Neural cell (in vitro differentiated cells): ENCODE results near the gene ERVV-1. TPM values are rescaled to one million over a fixed set of nuclear protein-coding genes. Genes with fewer than 3 reads are reported as not detected.

Experiments used
- H2AFZ ChIP-seq: fragments of 200-600, 300-800 bp; sonication (generic), shearing (Covaris generic); 2 replicates; pipeline ENCODE4 v1.6.0; 2014; ENCODE audit warnings: low read depth, mild to moderate bottlenecking, antibody characterized with exemption, low read length, moderate library complexity
- H3F3A ChIP-seq: fragments of 200-600 bp; shearing (Covaris generic); 2 replicates; pipeline ENCODE4 v1.6.1; 2016; ENCODE audit warnings: mild to moderate bottlenecking, moderate library complexity, mixed read lengths, antibody characterized with exemption, low read length; ENCODE audit not compliant: insufficient read depth, poor library complexity, severe bottlenecking
- H3K27ac ChIP-seq: fragments of 200-600, 300-800 bp; sonication (generic), shearing (Covaris generic); 2 replicates; pipeline ENCODE4 v1.5.1; 2014; ENCODE audit warnings: mild to moderate bottlenecking, low read length, moderate library complexity
- H3K27me3 ChIP-seq: fragments of 300-800, 200-600 bp; sonication (generic), shearing (Covaris generic); 2 replicates; pipeline ENCODE4 v1.6.0; 2014; ENCODE audit warnings: mild to moderate bottlenecking, low read depth, low read length, moderate library complexity; ENCODE audit not compliant: insufficient read depth
- H3K36me3 ChIP-seq: fragments of 300-800, 200-600 bp; sonication (generic), shearing (Covaris generic); 2 replicates; pipeline ENCODE4 v1.5.1; 2014; ENCODE audit warnings: mild to moderate bottlenecking, antibody characterized with exemption, low read length, moderate library complexity; ENCODE audit not compliant: insufficient read depth
- H3K4me2 ChIP-seq: fragments of 300-800, 200-600 bp; sonication (generic), shearing (Covaris generic); 2 replicates; pipeline ENCODE4 v1.6.0; 2014; ENCODE audit warnings: mild to moderate bottlenecking, low read length
- H3K4me3 ChIP-seq: fragments of 300-800, 200-600 bp; sonication (generic), shearing (Covaris generic); 2 replicates; pipeline ENCODE4 v1.5.1; 2014; ENCODE audit warnings: mild to moderate bottlenecking, low read length, moderate library complexity
- H3K79me2 ChIP-seq: fragments of 200-600 bp; shearing (Covaris generic); replicated peaks from 2 replicates; pipeline ENCODE4 v1.6.0; 2014; ENCODE audit warnings: mild to moderate bottlenecking, low read length, moderate library complexity; ENCODE audit not compliant: insufficient read depth
- H3K9ac ChIP-seq: fragments of 300-800, 200-600 bp; sonication (generic), shearing (Covaris generic); 2 replicates; pipeline ENCODE4 v1.6.1; 2016; ENCODE audit warnings: mild to moderate bottlenecking, low read length, mixed read lengths
- H3K9me2 ChIP-seq: fragments of 200-600 bp; shearing (Covaris generic); 2 replicates; pipeline ENCODE4 v1.6.1; 2016; ENCODE audit warnings: mild to moderate bottlenecking, low read length, mixed read lengths; ENCODE audit not compliant: insufficient read depth
- H3K9me3 ChIP-seq: fragments of 200-600, 300-800 bp; sonication (generic), shearing (Covaris generic); 2 replicates; pipeline ENCODE4 v1.6.1; 2016; ENCODE audit warnings: mild to moderate bottlenecking, mixed run types, low read length, moderate library complexity, mixed read lengths
- H4K20me1 ChIP-seq: fragments of 200-600 bp; shearing (Covaris generic); 2 replicates; pipeline ENCODE4 v1.6.1; 2016; ENCODE audit warnings: mild to moderate bottlenecking, mixed run types; ENCODE audit not compliant: insufficient read depth
- EP300 ChIP-seq: fragments of 450-650 bp; conservative IDR thresholded peaks from 2 replicates; pipeline ENCODE4 v1.6.1; 2014; ENCODE audit warnings: antibody characterized with exemption, mild to moderate bottlenecking, moderate library complexity; ENCODE audit not compliant: poor library complexity, severe bottlenecking
- EZH2 ChIP-seq: fragments of 200-600, 300-800 bp; shearing (Covaris generic), sonication (generic); IDR thresholded peaks from 2 replicates; pipeline ENCODE4 v1.6.1; 2014; ENCODE audit warnings: antibody characterized with exemption, low read length, borderline replicate concordance, mild to moderate bottlenecking; ENCODE audit not compliant: insufficient read depth, poor library complexity, severe bottlenecking
- MXI1 ChIP-seq: fragments of 450-650 bp; conservative IDR thresholded peaks from 2 replicates; pipeline ENCODE4 v1.6.1; 2014; ENCODE audit warnings: antibody characterized with exemption, mild to moderate bottlenecking; ENCODE audit not compliant: poor library complexity, severe bottlenecking
- POLR2AphosphoS5 ChIP-seq: IDR thresholded peaks from 2 replicates; pipeline ENCODE4 v1.6.1; 2012
- RAD21 ChIP-seq: fragments of 450-650 bp; conservative IDR thresholded peaks from 2 replicates; pipeline ENCODE4 v1.6.1; 2014; ENCODE audit warnings: antibody characterized with exemption, mild to moderate bottlenecking, moderate library complexity
- REST ChIP-seq: IDR thresholded peaks from 2 replicates; pipeline ENCODE4 v1.6.1; 2012; ENCODE audit warnings: borderline replicate concordance
- SMC3 ChIP-seq: fragments of 450-650 bp; conservative IDR thresholded peaks from 2 replicates; pipeline ENCODE4 v1.6.1; 2014; ENCODE audit warnings: antibody characterized with exemption, mild to moderate bottlenecking, moderate library complexity; ENCODE audit not compliant: poor library complexity
- TAF1 ChIP-seq: IDR thresholded peaks from 2 replicates; pipeline ENCODE4 v1.6.1; 2012; ENCODE audit warnings: low read depth
- polyA plus RNA-seq: library from polyadenylated mRNA; depleted of rRNA; stranded (reverse); fragments of >200 nt; gene quantifications from 2 replicates; pipeline ENCODE4 v1.2.3, GENCODE V29; 2014
- TF ChIP-seq, protein P1 (sequence below): fragments of 450-650 bp; IDR thresholded peaks from 2 replicates; pipeline ENCODE4 v1.5.1; 2014; ENCODE audit warnings: antibody characterized with exemption, mild to moderate bottlenecking, moderate library complexity; ENCODE audit not compliant: poor library complexity, severe bottlenecking

The ERVV-1 gene
- polyA plus RNA-seq, 1 donor from 2014 or later, result not detected

DNA sequence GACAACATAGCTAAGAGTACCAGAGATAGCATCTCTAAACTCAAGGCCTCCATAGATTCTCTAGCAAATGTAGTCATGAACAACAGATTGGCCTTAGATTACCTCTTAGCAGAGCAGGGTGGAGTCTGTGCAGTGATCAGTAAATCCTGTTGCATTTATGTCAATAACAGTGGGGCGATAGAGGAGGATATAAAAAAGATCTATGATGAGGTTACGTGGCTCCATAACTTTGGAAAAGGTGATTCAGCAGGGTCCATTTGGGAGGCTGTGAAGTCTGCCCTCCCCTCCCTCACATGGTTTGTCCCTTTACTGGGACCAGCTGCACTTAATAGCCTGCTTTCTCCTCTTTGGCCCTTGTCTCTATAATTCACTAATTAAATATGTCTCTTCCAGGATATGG, 1.4 kb downstream of the ERVV-1 start:
- Histone ChIP-seq H4K20me1 (no peaks in the 10 kb centered on the region), H3K4me2 (no peak overlapping the region)

DNA sequence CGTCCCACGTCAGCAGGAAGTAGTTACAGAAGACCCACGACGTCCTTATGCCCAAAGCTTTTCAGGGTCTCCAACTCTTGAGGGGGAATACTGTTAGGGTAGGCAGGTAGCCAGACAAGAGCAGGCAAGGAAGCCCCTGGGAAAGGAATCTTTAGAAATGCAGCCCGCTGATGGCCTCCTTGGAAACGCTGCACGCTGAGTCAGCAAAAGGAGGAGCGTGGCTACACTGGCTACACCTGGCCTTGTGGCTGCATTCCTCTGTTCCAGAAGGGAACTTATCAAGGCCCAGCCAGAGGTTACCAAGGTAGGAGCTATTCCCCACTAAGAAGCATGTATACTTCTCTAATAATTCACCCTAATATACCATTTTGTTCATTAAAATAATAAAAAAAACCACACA, 2.0 kb downstream of the ERVV-1 start:
- Histone ChIP-seq H3K27me3 (no peaks in the 10 kb centered on the region), H3K9ac (no peak overlapping the region), H3K27ac (no peak overlapping the region), H3K4me3 (no peak overlapping the region), H3K4me2 (no peak overlapping the region), H2AFZ (no peak overlapping the region), H3K9me2 (no peaks in the 10 kb centered on the region), H3K9me3 (no peaks in the 10 kb centered on the region), H4K20me1 (no peaks in the 10 kb centered on the region), H3K79me2 (no peaks in the 10 kb centered on the region), H3K36me3 (no peaks in the 10 kb centered on the region), H3F3A (no peaks in the 10 kb centered on the region)
- TF ChIP-seq MXI1 (no peak), SMC3 (no peak), EZH2 (no peak), RAD21 (no peak), POLR2AphosphoS5 (no peak), TAF1 (no peak), REST (no peak)
- TF ChIP-seq, protein P1, sequence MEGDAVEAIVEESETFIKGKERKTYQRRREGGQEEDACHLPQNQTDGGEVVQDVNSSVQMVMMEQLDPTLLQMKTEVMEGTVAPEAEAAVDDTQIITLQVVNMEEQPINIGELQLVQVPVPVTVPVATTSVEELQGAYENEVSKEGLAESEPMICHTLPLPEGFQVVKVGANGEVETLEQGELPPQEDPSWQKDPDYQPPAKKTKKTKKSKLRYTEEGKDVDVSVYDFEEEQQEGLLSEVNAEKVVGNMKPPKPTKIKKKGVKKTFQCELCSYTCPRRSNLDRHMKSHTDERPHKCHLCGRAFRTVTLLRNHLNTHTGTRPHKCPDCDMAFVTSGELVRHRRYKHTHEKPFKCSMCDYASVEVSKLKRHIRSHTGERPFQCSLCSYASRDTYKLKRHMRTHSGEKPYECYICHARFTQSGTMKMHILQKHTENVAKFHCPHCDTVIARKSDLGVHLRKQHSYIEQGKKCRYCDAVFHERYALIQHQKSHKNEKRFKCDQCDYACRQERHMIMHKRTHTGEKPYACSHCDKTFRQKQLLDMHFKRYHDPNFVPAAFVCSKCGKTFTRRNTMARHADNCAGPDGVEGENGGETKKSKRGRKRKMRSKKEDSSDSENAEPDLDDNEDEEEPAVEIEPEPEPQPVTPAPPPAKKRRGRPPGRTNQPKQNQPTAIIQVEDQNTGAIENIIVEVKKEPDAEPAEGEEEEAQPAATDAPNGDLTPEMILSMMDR, result no peak

More for the DNA sequence above, 1.4 kb downstream of the ERVV-1 start:
- H3F3A ChIP-seq, result no peaks in the 10 kb centered on the region
- no peaks in the 10 kb centered on the region for H3K9me3 ChIP-seq
- H3K79me2 ChIP-seq, result no peaks in the 10 kb centered on the region
- H3K27me3 ChIP-seq, result no peaks in the 10 kb centered on the region
- no peaks in the 10 kb centered on the region for H3K36me3 ChIP-seq
- no peak for TF ChIP-seq RAD21
- TF ChIP-seq TAF1, result no peak
- TF ChIP-seq, protein P1, result no peak
- TF ChIP-seq EZH2, result no peak
- no peak for TF ChIP-seq POLR2AphosphoS5
- TF ChIP-seq REST, result no peak
- TF ChIP-seq EP300, result no peak
- TF ChIP-seq SMC3, result no peak
- TF ChIP-seq MXI1, result no peak
- H3K9ac ChIP-seq, result no peak overlapping the region
- no peak overlapping the region for H3K27ac ChIP-seq
- no peak overlapping the region for H3K4me3 ChIP-seq
- H3K9me2 ChIP-seq, result no peaks in the 10 kb centered on the region
- no peak overlapping the region for H2AFZ ChIP-seq
